Retinal pigment epithelial cell (primary cell): ENCODE measurements around the gene ABCE1.

Experiments
- DNase-seq: peaks from one replicate; pipeline ENCODE4 v3.0.0-alpha.2; 2010; ENCODE audit warnings: low read depth
- H3K4me3 ChIP-seq: 2 replicates; pipeline ENCODE4 v1.5.1; 2011; ENCODE audit warnings: mild to moderate bottlenecking, low read length, control low read depth, moderate library complexity
- TF ChIP-seq, protein P1 (sequence below): conservative IDR thresholded peaks from 2 replicates; pipeline ENCODE4 v1.5.1; 2011; ENCODE audit warnings: low read depth, low read length, control low read depth, inconsistent platforms

Gene ABCE1

DNA sequence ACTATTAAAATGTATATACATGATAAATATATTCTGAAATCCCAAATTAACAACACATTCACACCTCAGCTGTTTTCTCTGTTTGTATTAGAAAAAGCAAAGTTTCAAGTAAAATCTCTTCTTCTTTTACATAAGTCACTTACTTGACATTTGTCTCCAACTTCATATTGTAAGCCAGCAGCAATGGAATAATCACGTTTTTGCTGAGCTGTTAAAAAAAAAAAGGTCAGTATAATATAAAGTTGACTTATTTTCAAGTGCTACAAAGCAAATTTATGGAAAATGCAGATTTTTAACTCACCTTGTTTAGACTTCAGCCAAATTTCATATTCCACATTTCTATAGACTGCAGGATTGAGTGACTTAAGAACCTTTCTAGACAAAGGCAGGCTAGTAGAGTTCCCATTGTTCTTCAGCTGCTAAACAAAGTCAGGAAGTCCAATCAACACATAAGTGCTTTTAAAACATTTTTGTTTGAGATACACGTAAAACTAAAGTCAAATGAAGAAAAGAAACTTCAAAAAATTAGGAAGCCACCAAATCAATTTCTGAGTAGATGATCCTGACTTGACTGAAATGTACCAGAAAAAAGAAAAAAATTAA, 57.3 kb downstream of the ABCE1 start:
- H3K4me3 ChIP-seq, result no peak overlapping the region
- TF ChIP-seq, protein P1, sequence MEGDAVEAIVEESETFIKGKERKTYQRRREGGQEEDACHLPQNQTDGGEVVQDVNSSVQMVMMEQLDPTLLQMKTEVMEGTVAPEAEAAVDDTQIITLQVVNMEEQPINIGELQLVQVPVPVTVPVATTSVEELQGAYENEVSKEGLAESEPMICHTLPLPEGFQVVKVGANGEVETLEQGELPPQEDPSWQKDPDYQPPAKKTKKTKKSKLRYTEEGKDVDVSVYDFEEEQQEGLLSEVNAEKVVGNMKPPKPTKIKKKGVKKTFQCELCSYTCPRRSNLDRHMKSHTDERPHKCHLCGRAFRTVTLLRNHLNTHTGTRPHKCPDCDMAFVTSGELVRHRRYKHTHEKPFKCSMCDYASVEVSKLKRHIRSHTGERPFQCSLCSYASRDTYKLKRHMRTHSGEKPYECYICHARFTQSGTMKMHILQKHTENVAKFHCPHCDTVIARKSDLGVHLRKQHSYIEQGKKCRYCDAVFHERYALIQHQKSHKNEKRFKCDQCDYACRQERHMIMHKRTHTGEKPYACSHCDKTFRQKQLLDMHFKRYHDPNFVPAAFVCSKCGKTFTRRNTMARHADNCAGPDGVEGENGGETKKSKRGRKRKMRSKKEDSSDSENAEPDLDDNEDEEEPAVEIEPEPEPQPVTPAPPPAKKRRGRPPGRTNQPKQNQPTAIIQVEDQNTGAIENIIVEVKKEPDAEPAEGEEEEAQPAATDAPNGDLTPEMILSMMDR, result no peak
- DNase-seq, result no peak

DNA sequence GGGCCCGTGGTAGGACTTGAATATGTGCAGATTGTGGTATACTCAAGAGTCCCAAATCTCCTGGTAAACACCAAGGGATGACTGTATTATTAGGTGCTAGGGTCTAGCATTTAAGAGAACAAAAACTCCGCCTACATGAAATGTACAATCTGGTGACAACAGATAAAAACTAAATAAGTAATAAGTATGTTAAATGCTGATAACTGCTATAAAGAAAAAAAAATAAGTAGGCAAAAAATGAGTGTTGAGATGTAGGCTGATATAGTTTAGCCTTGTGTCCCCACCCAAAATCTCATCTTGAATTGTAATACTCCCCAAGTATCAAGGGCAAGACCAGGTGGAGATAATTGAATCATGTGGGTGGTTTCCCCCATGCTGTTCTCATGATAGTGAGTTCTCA, 58.9 kb downstream of the ABCE1 start:
- TF ChIP-seq, protein P1, result no peak
- no peak for DNase-seq
- H3K4me3 ChIP-seq, result no peak overlapping the region

DNA sequence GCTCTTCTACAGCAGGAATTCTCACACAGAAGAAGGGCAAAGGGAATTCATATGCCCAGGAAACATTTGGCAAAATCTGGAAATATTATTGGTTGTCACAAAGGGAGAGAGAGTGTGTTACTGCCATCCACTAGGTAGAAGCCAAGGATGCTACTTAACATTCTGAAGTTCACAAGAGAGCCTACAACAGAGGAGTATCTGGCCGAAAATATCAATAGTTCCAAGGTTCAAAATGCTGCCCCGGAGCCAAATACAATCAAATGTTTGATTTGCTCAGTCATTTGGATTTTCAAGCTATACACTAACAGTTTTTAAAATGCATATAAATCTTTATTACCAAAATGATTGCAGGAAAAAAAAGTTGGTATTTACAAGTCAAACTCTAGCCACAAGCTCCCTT, 63.4 kb downstream of the ABCE1 start:
- no peak for DNase-seq
- no peak overlapping the region for H3K4me3 ChIP-seq
- TF ChIP-seq, protein P1, result no peak

DNA sequence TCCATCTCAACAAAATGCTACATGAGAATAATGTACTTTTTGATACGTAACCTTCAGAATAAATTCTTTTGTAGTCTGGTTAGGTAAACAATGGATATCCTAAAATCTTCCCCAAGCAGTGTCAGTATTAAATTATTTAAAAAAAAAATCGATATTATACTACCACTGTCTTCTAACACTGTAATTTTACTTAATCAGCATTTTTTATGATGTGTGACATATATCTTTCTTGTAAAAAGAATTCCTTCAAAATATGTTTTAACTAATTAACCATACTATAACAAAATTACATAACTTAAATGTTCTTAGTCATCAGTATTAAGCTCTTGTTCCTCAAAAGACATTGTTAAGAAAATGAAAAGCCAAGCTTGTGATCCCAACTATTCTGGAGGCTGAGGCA, 69.8 kb downstream of the ABCE1 start:
- no peak overlapping the region for H3K4me3 ChIP-seq
- TF ChIP-seq, protein P1, result no peak
- no peak for DNase-seq

DNA sequence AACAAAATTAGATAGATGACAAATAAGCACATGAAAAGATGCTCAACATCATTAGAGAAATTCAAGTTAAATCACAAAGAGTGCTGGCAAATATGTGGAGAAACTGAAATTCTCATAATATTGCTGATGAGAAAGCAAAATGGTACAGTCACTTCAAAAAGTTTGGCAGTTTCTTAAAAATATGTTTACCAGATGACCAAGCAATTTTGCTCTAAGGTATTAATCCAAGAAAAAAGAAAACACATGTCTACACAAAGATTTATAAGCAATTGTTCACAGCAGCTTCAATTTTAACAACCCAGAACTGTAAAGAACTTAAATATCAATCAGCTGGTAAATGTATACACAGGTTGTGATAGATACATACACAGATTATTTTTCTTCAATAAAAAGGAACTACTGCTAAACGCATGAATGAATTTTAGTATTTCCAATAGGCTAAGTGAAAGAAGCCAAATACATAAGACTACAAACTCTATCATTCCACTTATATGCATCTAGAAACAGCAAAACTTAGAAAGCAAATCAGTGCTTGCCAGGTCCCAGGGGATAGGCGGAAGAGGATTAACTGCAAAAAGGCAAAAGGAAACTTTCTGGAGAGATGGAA, 70.6 kb downstream of the ABCE1 start:
- no peak for DNase-seq
- TF ChIP-seq, protein P1, result no peak
- H3K4me3 ChIP-seq, result no peak overlapping the region

DNA sequence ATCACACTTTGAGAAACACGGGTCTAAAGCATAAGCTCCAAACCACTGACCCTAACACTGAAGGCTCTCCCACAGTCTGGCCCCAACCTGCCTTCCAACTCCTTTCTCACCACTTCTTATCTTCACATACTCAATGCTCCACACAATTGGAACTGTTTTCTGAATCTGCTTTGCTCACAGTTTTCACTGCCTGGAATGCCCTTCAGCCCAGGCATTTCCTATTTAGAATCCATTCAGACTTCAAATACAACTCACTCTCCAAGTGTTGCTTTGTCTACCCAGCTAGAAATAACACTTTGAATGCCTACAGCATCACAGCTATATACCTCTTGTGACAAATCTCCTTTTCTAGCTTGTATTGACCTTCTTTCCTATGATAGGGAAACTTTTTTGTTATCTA, 72.1 kb downstream of the ABCE1 start:
- DNase-seq, result no peak

More for the DNA sequence above, 72.1 kb downstream of the ABCE1 start:
- H3K4me3 ChIP-seq, result no peak overlapping the region
- TF ChIP-seq, protein P1, result no peak
